Nephron (organoid): ENCODE measurements around the gene TXNRD2.

Experiments used
- H3K27ac Mint-ChIP-seq, 3 experiments: 2 replicates each; pipeline ENCODE4 v1.8.0; 2020; ENCODE audit warnings: mixed read lengths in 3 of 3, mild to moderate bottlenecking in 2 of 3, moderate library complexity in 1 of 3
- H3K27me3 Mint-ChIP-seq: 2 replicates; pipeline ENCODE4 v1.8.0; 2021; ENCODE audit warnings: low read depth, mild to moderate bottlenecking, moderate library complexity, mixed read lengths
- H3K36me3 Mint-ChIP-seq: 2 replicates; pipeline ENCODE4 v1.8.0; 2020; ENCODE audit warnings: low read depth, mixed read lengths
- H3K4me1 Mint-ChIP-seq: 2 replicates; pipeline ENCODE4 v1.8.0; 2020; ENCODE audit warnings: mixed read lengths
- H3K4me3 Mint-ChIP-seq, 3 experiments: 2 replicates each; pipeline ENCODE4 v1.8.0; 2020; ENCODE audit warnings: mild to moderate bottlenecking in 3 of 3, mixed read lengths in 3 of 3, moderate library complexity in 2 of 3
- H3K9me3 Mint-ChIP-seq: 2 replicates; pipeline ENCODE4 v1.8.0; 2020; ENCODE audit warnings: mixed read lengths
- TF ChIP-seq, protein P1 (sequence below), 3 experiments: fragments of 200-600 bp; sonication (generic); IDR thresholded peaks; one replicate each; pipeline ENCODE4 v1.5.0; 2021; ENCODE audit warnings: antibody characterized with exemption in 3 of 3; ENCODE audit not compliant: unreplicated experiment in 3 of 3

TXNRD2 gene

DNA sequence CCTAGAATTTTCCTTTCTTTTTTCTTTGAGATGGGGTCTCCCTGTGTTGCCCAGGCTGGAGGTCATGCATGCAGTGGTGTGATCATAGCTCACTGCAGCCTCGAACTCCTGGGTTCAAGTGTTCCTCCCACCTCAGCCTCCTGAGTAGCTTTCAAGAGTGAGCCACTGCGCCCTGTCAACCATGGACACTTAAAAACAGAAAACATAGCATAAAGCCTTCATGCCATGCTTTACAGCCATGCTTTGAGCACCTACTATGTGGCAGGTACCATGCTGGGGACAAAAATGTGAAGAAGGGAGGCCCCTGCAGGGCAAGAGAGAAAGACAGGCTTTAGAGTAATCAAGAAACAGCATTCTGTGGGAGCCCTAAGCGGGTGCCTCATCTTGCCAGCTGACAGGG lies 73.3 kb downstream of the TXNRD2 start:
- Mint-ChIP-seq H3K4me3 (no peak overlapping the region), H3K36me3 (no peaks in the 10 kb centered on the region), H3K27ac (no peak overlapping the region), H3K9me3 (no peaks in the 10 kb centered on the region), H3K4me1 (no peaks in the 10 kb centered on the region), H3K27me3 (peaks cover 10% of the 10 kb centered on the region)
- TF ChIP-seq, protein P1, sequence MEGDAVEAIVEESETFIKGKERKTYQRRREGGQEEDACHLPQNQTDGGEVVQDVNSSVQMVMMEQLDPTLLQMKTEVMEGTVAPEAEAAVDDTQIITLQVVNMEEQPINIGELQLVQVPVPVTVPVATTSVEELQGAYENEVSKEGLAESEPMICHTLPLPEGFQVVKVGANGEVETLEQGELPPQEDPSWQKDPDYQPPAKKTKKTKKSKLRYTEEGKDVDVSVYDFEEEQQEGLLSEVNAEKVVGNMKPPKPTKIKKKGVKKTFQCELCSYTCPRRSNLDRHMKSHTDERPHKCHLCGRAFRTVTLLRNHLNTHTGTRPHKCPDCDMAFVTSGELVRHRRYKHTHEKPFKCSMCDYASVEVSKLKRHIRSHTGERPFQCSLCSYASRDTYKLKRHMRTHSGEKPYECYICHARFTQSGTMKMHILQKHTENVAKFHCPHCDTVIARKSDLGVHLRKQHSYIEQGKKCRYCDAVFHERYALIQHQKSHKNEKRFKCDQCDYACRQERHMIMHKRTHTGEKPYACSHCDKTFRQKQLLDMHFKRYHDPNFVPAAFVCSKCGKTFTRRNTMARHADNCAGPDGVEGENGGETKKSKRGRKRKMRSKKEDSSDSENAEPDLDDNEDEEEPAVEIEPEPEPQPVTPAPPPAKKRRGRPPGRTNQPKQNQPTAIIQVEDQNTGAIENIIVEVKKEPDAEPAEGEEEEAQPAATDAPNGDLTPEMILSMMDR (IDR thresholded peaks at IDR 0.05; ENCODE audit: unreplicated experiment in 3 of 3) = no peak

DNA sequence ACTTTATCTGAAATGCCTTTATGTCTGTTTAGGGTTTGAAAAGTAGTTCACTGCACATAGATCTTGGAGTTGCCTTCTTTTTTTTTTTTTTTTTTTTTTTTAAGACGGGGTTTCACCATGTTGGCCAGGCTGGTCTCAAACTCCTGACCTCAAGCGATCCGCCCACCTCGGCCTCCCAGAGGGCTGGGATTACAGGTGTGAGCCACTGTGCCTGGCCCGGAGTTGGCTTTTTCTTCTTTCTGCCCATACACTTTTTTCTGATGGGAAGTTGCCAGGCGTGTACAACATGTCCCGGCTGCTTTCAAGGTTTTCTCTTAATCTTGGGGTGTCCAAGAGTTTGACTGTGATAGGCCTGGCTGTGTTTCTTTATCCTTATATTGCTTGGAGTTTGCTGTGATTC lies 74.0 kb downstream of the TXNRD2 start:
- H3K36me3 Mint-ChIP-seq = no peaks in the 10 kb centered on the region
- TF ChIP-seq, protein P1 (IDR thresholded peaks at IDR 0.05; ENCODE audit: unreplicated experiment in 3 of 3) = no peak
- H3K9me3 Mint-ChIP-seq = no peaks in the 10 kb centered on the region
- H3K27me3 Mint-ChIP-seq = peaks cover 10% of the 10 kb centered on the region
- H3K4me3 Mint-ChIP-seq = no peak overlapping the region
- no peak overlapping the region for H3K27ac Mint-ChIP-seq
- no peaks in the 10 kb centered on the region for H3K4me1 Mint-ChIP-seq

DNA sequence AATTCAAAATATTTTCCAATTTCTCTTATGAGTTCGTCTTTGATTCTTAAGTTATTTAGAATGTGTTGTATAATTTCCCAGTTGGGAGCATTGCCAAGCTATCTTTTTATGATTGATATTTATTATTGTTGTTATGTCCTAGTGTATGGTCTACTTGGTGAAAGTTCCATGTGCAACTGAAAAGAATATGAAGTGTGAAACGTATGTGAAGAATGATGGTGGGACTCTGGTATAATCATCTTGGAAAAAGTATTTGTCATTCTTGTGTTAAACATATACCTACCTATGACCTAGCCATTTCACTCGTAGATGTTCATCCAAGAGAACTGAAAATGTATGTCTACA lies 75.0 kb downstream of the TXNRD2 start:
- no peak overlapping the region for H3K4me3 Mint-ChIP-seq
- H3K36me3 Mint-ChIP-seq = no peaks in the 10 kb centered on the region
- H3K27me3 Mint-ChIP-seq = peaks cover 10% of the 10 kb centered on the region
- TF ChIP-seq, protein P1 (IDR thresholded peaks at IDR 0.05; ENCODE audit: unreplicated experiment in 3 of 3) = no peak
- no peaks in the 10 kb centered on the region for H3K4me1 Mint-ChIP-seq
- H3K27ac Mint-ChIP-seq = no peak overlapping the region
- no peaks in the 10 kb centered on the region for H3K9me3 Mint-ChIP-seq

- no peaks in the 10 kb centered on the region for H3K9me3 Mint-ChIP-seq
Observed at GRCh38 chr22:19865141-19865829, 76.3 kb downstream of the TXNRD2 start.

DNA sequence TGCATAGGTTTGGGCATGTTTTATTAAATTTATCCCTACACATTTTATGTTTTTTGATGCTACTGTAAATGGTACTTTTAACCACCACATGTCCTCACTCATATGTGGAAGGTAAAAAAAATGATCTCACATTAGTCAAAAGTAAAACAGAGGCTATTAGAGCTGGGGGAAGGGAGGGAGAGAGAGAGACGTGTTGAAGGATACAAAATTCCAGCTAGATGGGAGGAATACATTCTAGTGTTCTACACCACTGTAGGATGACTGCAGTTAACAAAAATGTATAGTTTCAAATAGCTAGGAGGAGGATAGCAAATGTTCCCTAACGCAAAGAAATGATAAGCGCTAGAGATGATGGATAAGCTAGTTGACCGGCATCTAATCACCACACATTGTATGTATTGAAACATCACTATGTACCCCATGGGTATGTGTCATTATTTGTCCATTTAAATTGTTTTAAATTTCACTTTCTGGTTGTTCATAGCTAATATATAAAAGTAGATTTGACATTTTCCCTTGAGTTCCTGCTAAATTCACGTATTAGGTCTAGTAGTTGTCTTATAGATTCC lies 77.0 kb downstream of the TXNRD2 start:
- no peak overlapping the region for H3K27ac Mint-ChIP-seq
- no peaks in the 10 kb centered on the region for H3K4me1 Mint-ChIP-seq
- TF ChIP-seq, protein P1 (IDR thresholded peaks at IDR 0.05; ENCODE audit: unreplicated experiment in 3 of 3) = no peak
- peaks cover 5% of the 10 kb centered on the region for H3K27me3 Mint-ChIP-seq
- H3K9me3 Mint-ChIP-seq = no peaks in the 10 kb centered on the region
- no peaks in the 10 kb centered on the region for H3K36me3 Mint-ChIP-seq
- no peak overlapping the region for H3K4me3 Mint-ChIP-seq

More at GRCh38 chr22:19865141-19865829, 76.3 kb downstream of the TXNRD2 start:
- TF ChIP-seq, protein P1 (IDR thresholded peaks at IDR 0.05; ENCODE audit: unreplicated experiment in 3 of 3) = no peak
- peaks cover 8% of the 10 kb centered on the region for H3K27me3 Mint-ChIP-seq
- no peaks in the 10 kb centered on the region for H3K4me1 Mint-ChIP-seq
- no peak overlapping the region for H3K4me3 Mint-ChIP-seq
- no peak overlapping the region for H3K27ac Mint-ChIP-seq
- no peaks in the 10 kb centered on the region for H3K36me3 Mint-ChIP-seq

GRCh38 chr22:19863571-19863970 lies 78.0 kb downstream of the TXNRD2 start:
- Mint-ChIP-seq H3K27me3 (peaks cover 5% of the 10 kb centered on the region), H3K27ac (no peak overlapping the region), H3K4me1 (no peaks in the 10 kb centered on the region), H3K4me3 (no peak overlapping the region), H3K36me3 (no peaks in the 10 kb centered on the region), H3K9me3 (no peaks in the 10 kb centered on the region)
- TF ChIP-seq, protein P1 (IDR thresholded peaks at IDR 0.05; ENCODE audit: unreplicated experiment in 3 of 3) = no peak
